Astrocyte (in vitro differentiated cells and primary cell): ENCODE results near the gene GPC3. TPM values are rescaled to one million over a fixed set of nuclear protein-coding genes. Genes with fewer than 3 reads are reported as not detected.

ENCODE experiments used
- DNase-seq: peaks from one replicate; pipeline ENCODE4 v3.0.0-alpha.2; 2010; ENCODE audit warnings: low read depth
- FAIRE-seq: peaks from 2 replicates; lab custom pipeline; 2011; peaks lifted over from hg19 to GRCh38; lab: Jason Lieb, UNC
- H2AFZ ChIP-seq: 2 replicates; pipeline ENCODE4 v1.6.0; 2012; ENCODE audit warnings: low read depth, low read length, inconsistent platforms
- H3K27ac ChIP-seq: 2 replicates; pipeline ENCODE4 v1.5.1; 2011; ENCODE audit warnings: low read depth, low read length, inconsistent platforms
- H3K27me3 ChIP-seq: 2 replicates; pipeline ENCODE4 v1.6.0; 2011; ENCODE audit warnings: low read length, inconsistent platforms; ENCODE audit not compliant: insufficient read depth
- H3K36me3 ChIP-seq: 2 replicates; pipeline ENCODE4 v1.5.1; 2011; ENCODE audit warnings: low read length, inconsistent platforms; ENCODE audit not compliant: insufficient read depth
- H3K4me1 ChIP-seq: 2 replicates; pipeline ENCODE4 v1.5.1; 2011; ENCODE audit warnings: low read length, inconsistent platforms; ENCODE audit not compliant: insufficient read depth
- H3K4me2 ChIP-seq: 2 replicates; pipeline ENCODE4 v1.6.0; 2012; ENCODE audit warnings: low read length, inconsistent platforms
- H3K4me3 ChIP-seq: 2 replicates; pipeline ENCODE4 v1.5.1; 2011; ENCODE audit warnings: low read depth, mild to moderate bottlenecking, low read length, inconsistent platforms; ENCODE audit not compliant: insufficient read depth
- H3K79me2 ChIP-seq: 2 replicates; pipeline ENCODE4 v1.6.0; 2012; ENCODE audit warnings: mild to moderate bottlenecking, low read length, inconsistent platforms; ENCODE audit not compliant: insufficient read depth
- H3K9ac ChIP-seq: 2 replicates; pipeline ENCODE4 v1.6.0; 2012; ENCODE audit warnings: mild to moderate bottlenecking, low read length, inconsistent platforms
- H3K9me3 ChIP-seq: 2 replicates; pipeline ENCODE4 v1.5.1; 2012; ENCODE audit warnings: low read depth, mild to moderate bottlenecking, low read length, inconsistent platforms; ENCODE audit not compliant: insufficient read depth
- H4K20me1 ChIP-seq: 2 replicates; pipeline ENCODE4 v1.6.0; 2012; ENCODE audit warnings: low read length, inconsistent platforms; ENCODE audit not compliant: insufficient read depth
- H3K27ac Mint-ChIP-seq: one replicate; pipeline ENCODE4 v1.8.0; 2021; ENCODE audit warnings: mild to moderate bottlenecking, mixed read lengths; ENCODE audit not compliant: unreplicated experiment
- H3K27me3 Mint-ChIP-seq: one replicate; pipeline ENCODE4 v1.8.0; 2021; ENCODE audit warnings: low read depth, mixed read lengths; ENCODE audit not compliant: unreplicated experiment
- H3K36me3 Mint-ChIP-seq: one replicate; pipeline ENCODE4 v1.8.0; 2021; ENCODE audit warnings: low read depth, mixed read lengths; ENCODE audit not compliant: unreplicated experiment
- H3K4me1 Mint-ChIP-seq: one replicate; pipeline ENCODE4 v1.8.0; 2021; ENCODE audit warnings: low read depth, mixed read lengths; ENCODE audit not compliant: unreplicated experiment
- H3K4me3 Mint-ChIP-seq: one replicate; pipeline ENCODE4 v1.8.0; 2021; ENCODE audit warnings: mild to moderate bottlenecking, moderate library complexity, mixed read lengths; ENCODE audit not compliant: unreplicated experiment
- H3K9me3 Mint-ChIP-seq: one replicate; pipeline ENCODE4 v1.8.0; 2021; ENCODE audit warnings: mild to moderate bottlenecking, mixed read lengths; ENCODE audit not compliant: unreplicated experiment
- CTCF ChIP-seq: IDR thresholded peaks from 2 replicates; pipeline ENCODE4 v1.5.1; 2011; ENCODE audit warnings: low read depth, mild to moderate bottlenecking, inconsistent platforms, low read length, moderate library complexity; ENCODE audit not compliant: insufficient read depth
- EZH2 ChIP-seq: IDR thresholded peaks from 2 replicates; pipeline ENCODE4 v1.6.1; 2012; ENCODE audit warnings: mild to moderate bottlenecking, low read length, inconsistent platforms; ENCODE audit not compliant: insufficient read depth
- total RNA-seq: library from RNA; stranded (reverse); gene quantifications from 2 replicates; pipeline ENCODE4 v1.2.1, GENCODE V29; 2021

The GPC3 gene
- total RNA-seq, 1 donor from 2014 or later: 8.2 TPM

GRCh38 chrX:133971586-133971985 lies 13.8 kb downstream of the GPC3 start:
- Histone ChIP-seq H3K4me3 (no peak overlapping the region), H3K27me3 (no peaks in the 10 kb centered on the region), H3K4me1 (no peaks in the 10 kb centered on the region), H3K36me3 (no peaks in the 10 kb centered on the region), H3K27ac (no peak overlapping the region), H3K4me2 (no peak overlapping the region), H3K79me2 (no peaks in the 10 kb centered on the region), H3K9ac (no peak overlapping the region), H4K20me1 (no peaks in the 10 kb centered on the region), H2AFZ (no peak overlapping the region), H3K9me3 (no peaks in the 10 kb centered on the region)
- Mint-ChIP-seq H3K27me3 (peaks cover 3% of the 10 kb centered on the region), H3K36me3 (no peaks in the 10 kb centered on the region), H3K4me3 (no peak overlapping the region), H3K9me3 (no peaks in the 10 kb centered on the region), H3K4me1 (peaks cover 7% of the 10 kb centered on the region), H3K27ac (no peak overlapping the region)
- DNase-seq (no peak), FAIRE-seq (no peak)
- TF ChIP-seq EZH2 (no peak), CTCF (no peak)

GRCh38 chrX:133970076-133970475 lies 15.3 kb downstream of the GPC3 start:
- H3K4me3 ChIP-seq: no peak overlapping the region
- TF ChIP-seq EZH2: no peak
- no peak for TF ChIP-seq CTCF
- DNase-seq (no peak), FAIRE-seq (peak; percentile 73)
- H3K36me3 Mint-ChIP-seq: no peaks in the 10 kb centered on the region
- H3K9ac ChIP-seq: no peak overlapping the region
- H4K20me1 ChIP-seq: no peaks in the 10 kb centered on the region
- H3K4me1 Mint-ChIP-seq: peaks cover 7% of the 10 kb centered on the region
- H3K27ac Mint-ChIP-seq: no peak overlapping the region
- no peaks in the 10 kb centered on the region for H3K36me3 ChIP-seq
- no peak overlapping the region for H2AFZ ChIP-seq
- H3K4me2 ChIP-seq: no peak overlapping the region
- H3K4me1 ChIP-seq: no peaks in the 10 kb centered on the region
- no peak overlapping the region for H3K27ac ChIP-seq
- no peaks in the 10 kb centered on the region for H3K9me3 ChIP-seq
- peaks cover 2% of the 10 kb centered on the region for H3K9me3 Mint-ChIP-seq
- H3K27me3 Mint-ChIP-seq: peaks cover 1% of the 10 kb centered on the region
- H3K27me3 ChIP-seq: no peaks in the 10 kb centered on the region
- H3K4me3 Mint-ChIP-seq: no peak overlapping the region
- H3K79me2 ChIP-seq: no peaks in the 10 kb centered on the region

GRCh38 chrX:133969191-133969590 lies 16.2 kb downstream of the GPC3 start:
- H3K4me1 Mint-ChIP-seq: peaks cover 7% of the 10 kb centered on the region
- no peaks in the 10 kb centered on the region for H3K27me3 ChIP-seq
- H3K4me2 ChIP-seq: no peak overlapping the region
- H3K27ac ChIP-seq: no peak overlapping the region
- no peaks in the 10 kb centered on the region for H3K27me3 Mint-ChIP-seq
- H3K79me2 ChIP-seq: no peaks in the 10 kb centered on the region
- TF ChIP-seq CTCF (no peak), EZH2 (no peak)
- no peak overlapping the region for H2AFZ ChIP-seq
- no peaks in the 10 kb centered on the region for H3K36me3 Mint-ChIP-seq
- H3K4me3 Mint-ChIP-seq: no peak overlapping the region
- no peak overlapping the region for H3K4me3 ChIP-seq
- H4K20me1 ChIP-seq: no peaks in the 10 kb centered on the region
- H3K27ac Mint-ChIP-seq: no peak overlapping the region
- H3K9ac ChIP-seq: no peak overlapping the region
- FAIRE-seq (no peak), DNase-seq (no peak)
- H3K36me3 ChIP-seq: no peaks in the 10 kb centered on the region
- no peaks in the 10 kb centered on the region for H3K9me3 ChIP-seq
- no peaks in the 10 kb centered on the region for H3K4me1 ChIP-seq
- H3K9me3 Mint-ChIP-seq: peaks cover 2% of the 10 kb centered on the region
